Stomach (tissue), 9 donors: Measurements from ENCODE around the gene DNAAF3. TPM values are rescaled to one million over a fixed set of nuclear protein-coding genes. Genes with fewer than 3 reads are reported as not detected.

Experiments used
- DNase-seq, 2 donors: peaks; one replicate each; pipeline versions ENCODE4 v3.0.0 to v3.0.0-alpha.2; 2013 to 2019
- H3K27ac ChIP-seq, 5 donors: fragments of 200-600 bp in 4 of 5; sonication (generic) in 4 of 5; one replicate each; pipeline ENCODE4 v1.5.1; 2013 to 2019; ENCODE audit warnings: mild to moderate bottlenecking in 1 of 5, moderate library complexity in 1 of 5
- H3K27me3 ChIP-seq, 3 donors: fragments of 200-600 bp; sonication (generic); one replicate each; pipeline ENCODE4 v1.5.1; 2017 to 2019; ENCODE audit warnings: mixed run types in 1 of 3
- H3K36me3 ChIP-seq, 4 donors: fragments of 200-600 bp; sonication (generic); 1 replicate in 3 of 4; 2 replicates in 1 of 4; pipeline ENCODE4 v1.5.1; 2016 to 2019
- H3K4me1 ChIP-seq, 4 donors: fragments of 200-600 bp; sonication (generic); one replicate each; pipeline ENCODE4 v1.5.1; 2016 to 2019
- H3K4me3 ChIP-seq, 4 donors: fragments of 200-600 bp; sonication (generic) in 3 of 4; one replicate each; pipeline ENCODE4 v1.5.1; 2016 to 2019; ENCODE audit warnings: mild to moderate bottlenecking in 1 of 4
- H3K9me3 ChIP-seq, 4 donors: fragments of 200-600 bp; sonication (generic); one replicate each; pipeline ENCODE4 v1.5.1; 2016 to 2019
- CTCF ChIP-seq, 7 experiments: fragments of 450-650 bp in 4 of 7; fragments of 200-600 bp in 3 of 7; sonication (generic) in 3 of 7; IDR thresholded peaks; one replicate each; pipeline ENCODE4 v1.5.1; 2016 to 2019; ENCODE audit warnings: antibody characterized with exemption in 7 of 7, control low read depth in 2 of 7, mild to moderate bottlenecking in 1 of 7
- EP300 ChIP-seq: sonication (generic); formaldehyde crosslinking; IDR thresholded peaks from one replicate; pipeline ENCODE4 v1.6.1; 2017; ENCODE audit warnings: antibody characterized with exemption
- POLR2A ChIP-seq, 4 donors: fragments of 450-650 bp; IDR thresholded peaks; one replicate each; pipeline ENCODE4 v1.6.1; 2016; ENCODE audit warnings: antibody characterized with exemption in 4 of 4, control low read depth in 2 of 4, mild to moderate bottlenecking in 1 of 4, moderate library complexity in 1 of 4
- POLR2AphosphoS5 ChIP-seq, 3 donors: sonication (generic); formaldehyde crosslinking; IDR thresholded peaks; one replicate each; pipeline ENCODE4 v1.6.1; 2016; ENCODE audit warnings: antibody characterized with exemption in 3 of 3
- WGBS, 5 donors: extraction: QIAGEN DNeasy Blood & Tissue Kit in 3 of 5; methylation state at CpG; one replicate each; pipeline versions ENCODE4 v1.1.5 to v1.1.7; 2013 to 2018; 5-methylcytosine and 5-hydroxymethylcytosine counted together
- intact Hi-C: fragments of 100-400 bp; cut with DNase I; formaldehyde crosslinking; loops from one replicate; pipeline ENCODE4 v1.15.1; 2023; ENCODE audit warnings: low total_unique reads
- polyA plus RNA-seq, 3 donors: library from polyadenylated mRNA; stranded (reverse); fragments of 200-250 nt; gene quantifications; one replicate each; pipeline ENCODE4 v1.2.3, GENCODE V29; 2013
- total RNA-seq, 5 donors: library from RNA; depleted of rRNA; stranded (reverse); fragments of >200 nt; gene quantifications; one replicate each; pipeline versions ENCODE4 v1.1.0 to v1.2.3, GENCODE V29; 2014 to 2016
- donor health status: healthy with polysubstance abuse.
- donor health status: Bipolar disorder and iron deficiency.
- donor health status: healthy.

Gene DNAAF3
- total and polyA plus RNA-seq, 8 donors = 0.68 to 1.9 (median 0.75) TPM; not detected in 5

GRCh38 chr19:55188625-55189024 lies 22.2 kb upstream of the DNAAF3 start:
- H3K4me1 ChIP-seq = no peaks in the 10 kb centered on the region
- H3K4me3 ChIP-seq = no peak overlapping the region
- no peak for TF ChIP-seq CTCF (IDR thresholded peaks at IDR 0.05)
- TF ChIP-seq POLR2A (IDR thresholded peaks at IDR 0.05) = no peak
- TF ChIP-seq POLR2AphosphoS5 (IDR thresholded peaks at IDR 0.05) = no peak
- TF ChIP-seq EP300 = no peak
- peak overlapping the region in 1 of 5 donors; percentile 43 for H3K27ac ChIP-seq
- no peaks in the 10 kb centered on the region for H3K9me3 ChIP-seq
- intact Hi-C loops = no loop called here
- no peak for DNase-seq
- 50 to 68% (median 55%) methylated on average over 8 of the region's 8 CpGs for WGBS, 5 donors
- H3K36me3 ChIP-seq = peaks cover 0 to 25% (median 10%) of the 10 kb centered on the region in 4 donors
- peaks cover 0 to 61% (median 0%) of the 10 kb centered on the region in 3 donors for H3K27me3 ChIP-seq

- peaks cover 0 to 19% (median 8%) of the 10 kb centered on the region in 4 donors for H3K36me3 ChIP-seq
These were observed 19.7 kb upstream of the DNAAF3 start for GRCh38 chr19:55186080-55186479.

GRCh38 chr19:55181740-55182139 lies 15.3 kb upstream of the DNAAF3 start:
- intact Hi-C loops = no loop called here
- TF ChIP-seq EP300 (no peak), CTCF (IDR thresholded peaks at IDR 0.05) (no peak), POLR2A (IDR thresholded peaks at IDR 0.05) (no peak), POLR2AphosphoS5 (IDR thresholded peaks at IDR 0.05) (no peak)
- Histone ChIP-seq H3K9me3 (no peaks in the 10 kb centered on the region), H3K27me3 (peaks cover 18 to 99% (median 50%) of the 10 kb centered on the region in 3 donors), H3K36me3 (peaks cover 0 to 19% (median 8%) of the 10 kb centered on the region in 4 donors), H3K4me1 (peaks cover 9 to 19% (median 18%) of the 10 kb centered on the region in 4 donors), H3K4me3 (no peak overlapping the region), H3K27ac (no peak overlapping the region)
- DNase-seq = no peak
- WGBS, 5 donors = 69 to 86% (median 80%) methylated on average over 13 to 20 of the region's 20 CpGs

More at GRCh38 chr19:55186080-55186479, 19.7 kb upstream of the DNAAF3 start:
- no peak for DNase-seq
- Histone ChIP-seq H3K27me3 (peaks cover 4 to 63% (median 7%) of the 10 kb centered on the region in 3 donors), H3K4me3 (no peak overlapping the region), H3K4me1 (no peaks in the 10 kb centered on the region), H3K27ac (no peak overlapping the region), H3K9me3 (no peaks in the 10 kb centered on the region)
- 66 to 82% (median 73%) methylated on average over 10 to 12 of the region's 12 CpGs for WGBS, 5 donors
- intact Hi-C loops = no loop called here
- TF ChIP-seq EP300 (no peak), POLR2AphosphoS5 (IDR thresholded peaks at IDR 0.05) (no peak)

GRCh38 chr19:55179606-55180484 lies 13.4 kb upstream of the DNAAF3 start, which contains the start of gene SYT5:
Gene SYT5, minus strand, starts transcription at chr19:55180289. Its CDS starts 1,248 bp downstream, at chr19:55179041.
- DNase-seq = peak; percentile 40 to 82
- Histone ChIP-seq H3K4me3 (peak within 1 kb of the TSS; percentile 23 to 44 (median 38)), H3K9me3 (no peaks in the 10 kb centered on the region), H3K4me1 (peaks cover 9 to 19% (median 18%) of the 10 kb centered on the region in 4 donors), H3K27ac (peak within 1 kb of the TSS in 2 of 5 donors; percentile 6 to 11), H3K27me3 (peaks cover 30 to 99% (median 68%) of the 10 kb centered on the region in 3 donors), H3K36me3 (peaks cover 0 to 9% (median 3%) of the 10 kb centered on the region in 4 donors)
- TF ChIP-seq POLR2AphosphoS5 (IDR thresholded peaks at IDR 0.05) = no peak
- no peak for TF ChIP-seq POLR2A (IDR thresholded peaks at IDR 0.05)
- no peak for TF ChIP-seq CTCF (IDR thresholded peaks at IDR 0.05)
- no peak for TF ChIP-seq EP300
- intact Hi-C loops = no loop called here
- WGBS, 5 donors = 0 to 3% (median 2%) methylated on average over 21 to 68 of the region's 68 CpGs
